Measurements from ENCODE around the gene MLLT10. TPM values are rescaled to one million over a fixed set of nuclear protein-coding genes. Genes with fewer than 3 reads are reported as not detected.

MLLT10 gene
- total and polyA plus RNA-seq, 5 experiments from 2014 or later = 3.5 to 64.7 (median 4.6) TPM

- ATAC-seq = no peak
- Mint-ChIP-seq H3K36me3 (peaks cover 0 to 4% (median 0%) of the 10 kb centered on the region in 3 donors), H3K4me1 (peaks cover 0 to 9% (median 6%) of the 10 kb centered on the region in 4 donors), H3K27ac (peak overlapping the region in 1 of 10 donors; percentile 71), H3K27me3 (peaks cover 29 to 86% (median 60%) of the 10 kb centered on the region in 5 donors), H3K9me3 (peaks cover 0 to 4% (median 0%) of the 10 kb centered on the region in 9 donors), H3K4me3 (no peak overlapping the region)
- POLR2A ChIA-PET = no interaction called here
- DNase-seq = no peak
These were observed 30.5 kb upstream of the MLLT10 start for GRCh38 chr10:21503542-21503941.

DNA sequence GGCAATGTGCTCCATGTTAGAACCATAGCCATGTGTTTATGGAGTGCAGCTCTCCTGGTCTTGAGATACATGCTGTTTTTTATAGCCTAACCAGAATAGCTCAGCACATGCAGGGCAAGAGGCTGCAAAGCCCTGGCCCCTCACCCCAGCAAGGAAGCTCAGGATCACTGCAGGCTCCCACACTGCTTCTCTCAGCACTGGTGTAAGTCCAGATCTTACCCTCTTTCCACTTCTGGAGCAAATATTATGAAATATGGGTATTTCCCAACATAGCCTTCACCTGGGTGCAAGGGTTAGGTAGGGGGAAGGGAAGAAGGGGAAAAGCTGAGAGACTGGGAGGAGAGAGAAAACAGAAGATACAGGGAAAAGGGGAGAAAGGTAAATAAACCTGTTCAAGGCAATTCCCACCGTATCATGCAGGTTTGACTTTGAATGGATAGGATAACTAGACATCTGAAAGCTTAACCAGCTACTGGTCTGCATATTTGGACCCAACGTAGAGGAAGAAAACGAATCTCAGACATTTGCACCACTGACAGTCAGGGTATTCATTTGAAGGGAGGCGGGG, 28.2 kb upstream of the MLLT10 start:
- H3K9me3 Mint-ChIP-seq = no peaks in the 10 kb centered on the region
- POLR2A ChIA-PET = no interaction called here
- H3K27me3 Mint-ChIP-seq = peaks cover 21 to 73% (median 53%) of the 10 kb centered on the region in 5 donors
- ATAC-seq (no peak), DNase-seq (no peak)
- no peaks in the 10 kb centered on the region for H3K36me3 Mint-ChIP-seq
- no peaks in the 10 kb centered on the region for H3K4me1 Mint-ChIP-seq
- peak overlapping the region in 1 of 10 donors; percentile 11 for H3K27ac Mint-ChIP-seq
- H3K4me3 Mint-ChIP-seq = no peak overlapping the region

DNA sequence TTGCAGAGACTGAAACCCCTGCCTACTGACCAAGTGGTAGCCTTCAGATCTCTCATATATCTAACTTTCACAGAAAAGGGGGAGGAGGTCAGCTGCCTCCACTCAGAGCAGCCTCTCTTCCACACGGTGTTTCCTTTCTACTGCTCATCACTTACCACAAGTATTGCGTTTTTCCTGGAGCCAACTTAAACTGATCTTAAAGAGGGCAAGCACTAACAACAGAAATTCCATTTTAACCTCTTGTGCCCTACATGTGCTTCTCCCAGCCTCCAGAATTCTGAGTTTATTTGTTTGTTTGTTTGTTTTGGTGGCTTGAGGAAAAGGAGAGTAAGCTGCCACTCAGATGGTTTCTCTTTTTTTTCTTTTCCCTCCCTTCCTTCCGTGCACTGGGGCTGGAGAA, 27.7 kb upstream of the MLLT10 start:
- Mint-ChIP-seq H3K4me1 (no peaks in the 10 kb centered on the region), H3K9me3 (no peaks in the 10 kb centered on the region), H3K27ac (no peak overlapping the region), H3K27me3 (peaks cover 21 to 73% (median 51%) of the 10 kb centered on the region in 5 donors), H3K4me3 (no peak overlapping the region), H3K36me3 (no peaks in the 10 kb centered on the region)
- POLR2A ChIA-PET = no interaction called here
- ATAC-seq = no peak
- no peak for DNase-seq

- Mint-ChIP-seq H3K27me3 (peaks cover 24 to 73% (median 52%) of the 10 kb centered on the region in 5 donors), H3K4me3 (no peak overlapping the region), H3K9me3 (no peaks in the 10 kb centered on the region), H3K36me3 (no peaks in the 10 kb centered on the region), H3K27ac (no peak overlapping the region), H3K4me1 (no peaks in the 10 kb centered on the region)
- DNase-seq = no peak
- no peak for ATAC-seq
- POLR2A ChIA-PET = interaction anchor here (0.6 to 1.2 kb wide), 2 partner anchors 11 to 1848 kb away, joined by 4 read pairs; no protein-coding TSS in a partner anchor
These were observed 26.9 kb upstream of the MLLT10 start for GRCh38 chr10:21507150-21507549.

DNA sequence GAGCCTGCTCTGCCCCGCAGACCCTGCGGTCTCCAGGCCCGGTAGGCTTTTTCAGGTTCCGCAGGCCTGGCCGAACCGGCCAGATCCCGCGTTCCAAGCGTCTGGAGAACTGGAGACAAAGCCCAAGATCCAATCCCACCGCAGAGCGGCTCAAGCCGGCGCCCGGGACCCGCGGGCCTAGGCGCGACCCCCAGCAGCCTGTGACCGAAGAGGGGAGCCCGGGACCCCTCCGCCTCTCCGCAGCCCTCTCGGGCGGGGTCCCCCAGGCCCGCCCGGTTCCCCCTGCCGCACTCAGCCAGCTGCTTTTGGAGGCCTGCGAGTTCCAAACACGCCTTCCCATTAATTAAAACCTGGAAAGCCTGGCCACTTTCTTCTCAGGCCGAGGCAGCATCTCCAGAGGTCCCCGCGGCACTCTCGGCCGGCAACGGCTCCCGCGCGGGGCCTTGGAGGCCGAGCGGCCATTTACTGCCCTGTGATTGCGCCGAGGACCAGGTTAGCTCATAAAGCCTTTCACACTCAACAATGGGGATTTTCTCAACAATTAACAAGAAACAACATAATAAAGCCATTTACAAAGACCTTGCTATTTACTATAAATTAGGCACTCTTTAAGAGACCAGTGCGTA, 25.2 kb upstream of the MLLT10 start:
- no peak for ATAC-seq
- Mint-ChIP-seq H3K27ac (no peak overlapping the region), H3K9me3 (no peaks in the 10 kb centered on the region), H3K36me3 (no peaks in the 10 kb centered on the region), H3K4me3 (no peak overlapping the region), H3K27me3 (peaks cover 29 to 72% (median 58%) of the 10 kb centered on the region in 5 donors), H3K4me1 (no peaks in the 10 kb centered on the region)
- no peak for DNase-seq
- POLR2A ChIA-PET = interaction anchor here (1.4 kb wide), 1 partner anchor 9 kb away, joined by 3 read pairs; no protein-coding TSS in a partner anchor

GRCh38 chr10:21509341-21510240, 24.4 kb upstream of the MLLT10 start:
- DNase-seq = no peak
- ATAC-seq = no peak
- Mint-ChIP-seq H3K27ac (peak overlapping the region in 1 of 10 donors; percentile 84), H3K4me1 (no peaks in the 10 kb centered on the region), H3K27me3 (peaks cover 29 to 72% (median 61%) of the 10 kb centered on the region in 5 donors), H3K4me3 (no peak overlapping the region), H3K36me3 (no peaks in the 10 kb centered on the region), H3K9me3 (no peaks in the 10 kb centered on the region)
- POLR2A ChIA-PET = no interaction called here

- H3K36me3 Mint-ChIP-seq = no peaks in the 10 kb centered on the region
- POLR2A ChIA-PET = no interaction called here
- ATAC-seq = peak in 1 of 2 donors; percentile 20
These were observed 23.6 kb upstream of the MLLT10 start for GRCh38 chr10:21510241-21511094.

DNA sequence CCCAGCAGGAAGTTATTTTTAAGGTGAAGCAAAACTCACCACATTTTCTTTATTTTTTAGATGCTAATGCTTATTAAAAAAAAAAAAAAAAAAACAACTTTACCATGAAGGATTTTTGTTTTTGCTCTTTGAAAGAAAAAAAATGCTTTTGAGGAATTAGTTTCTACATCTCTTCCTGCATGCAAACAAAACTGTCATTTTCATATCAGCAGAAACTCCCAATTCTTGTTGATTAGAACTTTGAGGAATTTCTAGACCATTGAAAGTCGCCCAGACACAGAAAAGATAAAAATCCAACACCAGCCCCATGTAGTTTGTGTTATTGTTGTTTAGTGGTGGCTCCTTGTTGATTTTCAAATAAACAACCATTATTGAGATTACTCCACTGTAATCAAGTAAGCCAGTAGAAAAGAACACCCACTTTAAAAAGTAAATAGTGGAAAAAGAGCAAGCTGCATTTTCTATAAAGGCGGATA, 22.9 kb upstream of the MLLT10 start:
- POLR2A ChIA-PET = no interaction called here
- ATAC-seq (no peak), DNase-seq (no peak)
- Mint-ChIP-seq H3K4me3 (no peak overlapping the region), H3K36me3 (no peaks in the 10 kb centered on the region), H3K27me3 (peaks cover 42 to 81% (median 67%) of the 10 kb centered on the region in 5 donors), H3K4me1 (peaks cover 4 to 6% (median 4%) of the 10 kb centered on the region in 4 donors), H3K27ac (no peak overlapping the region), H3K9me3 (no peaks in the 10 kb centered on the region)

More at GRCh38 chr10:21510241-21511094, 23.6 kb upstream of the MLLT10 start:
- H3K27ac Mint-ChIP-seq = no peak overlapping the region
- H3K27me3 Mint-ChIP-seq = peaks cover 35 to 80% (median 64%) of the 10 kb centered on the region in 5 donors
- DNase-seq = no peak
- H3K4me1 Mint-ChIP-seq = no peaks in the 10 kb centered on the region
- no peaks in the 10 kb centered on the region for H3K9me3 Mint-ChIP-seq
- peak overlapping the region in 1 of 10 donors; percentile 19 for H3K4me3 Mint-ChIP-seq

DNA sequence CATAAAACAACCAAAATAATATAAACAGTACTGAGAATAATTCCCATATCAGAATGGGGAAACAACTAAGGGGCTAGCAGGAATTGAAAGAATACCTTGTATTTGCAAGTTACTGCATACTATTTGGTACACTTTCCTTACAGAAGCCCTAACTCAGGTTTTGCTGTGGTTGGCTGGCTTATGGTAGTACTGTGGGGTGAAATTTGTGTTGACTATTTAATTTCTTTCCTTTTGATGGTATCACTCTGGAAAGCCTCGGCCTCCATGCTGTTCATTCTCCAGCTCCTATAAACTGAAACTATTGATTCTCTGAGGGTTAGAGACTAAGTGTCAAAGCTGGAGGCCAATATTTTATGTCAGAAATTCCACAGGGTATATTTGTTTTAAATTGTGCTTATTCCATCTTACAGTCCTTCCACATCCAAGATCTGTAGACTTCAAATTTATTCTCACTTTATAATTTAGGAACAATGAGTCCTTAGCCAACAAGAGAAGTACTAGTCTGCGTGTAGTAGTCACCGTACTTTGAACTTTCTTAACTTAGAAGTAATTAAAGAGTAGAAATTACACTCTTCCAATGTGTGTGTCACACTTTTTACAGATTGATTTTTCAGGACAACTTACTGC, 22.0 kb upstream of the MLLT10 start:
- H3K4me1 Mint-ChIP-seq = peaks cover 4 to 7% (median 6%) of the 10 kb centered on the region in 4 donors
- DNase-seq (no peak), ATAC-seq (no peak)
- H3K27me3 Mint-ChIP-seq = peaks cover 39 to 73% (median 58%) of the 10 kb centered on the region in 5 donors
- H3K4me3 Mint-ChIP-seq = no peak overlapping the region
- POLR2A ChIA-PET = no interaction called here
- peak overlapping the region in 1 of 10 donors; percentile 54 for H3K27ac Mint-ChIP-seq
- no peaks in the 10 kb centered on the region for H3K36me3 Mint-ChIP-seq
- H3K9me3 Mint-ChIP-seq = no peaks in the 10 kb centered on the region

- Mint-ChIP-seq H3K27me3 (peaks cover 39 to 72% (median 57%) of the 10 kb centered on the region in 5 donors), H3K36me3 (no peaks in the 10 kb centered on the region), H3K4me3 (no peak overlapping the region), H3K4me1 (peaks cover 7 to 11% (median 11%) of the 10 kb centered on the region in 4 donors), H3K27ac (peak overlapping the region in 1 of 10 donors; percentile 54), H3K9me3 (no peaks in the 10 kb centered on the region)
- POLR2A ChIA-PET = no interaction called here
- DNase-seq = no peak
- ATAC-seq = no peak
These were observed 21.2 kb upstream of the MLLT10 start for GRCh38 chr10:21512573-21513404.

GRCh38 chr10:21513405-21513788, 20.6 kb upstream of the MLLT10 start:
- POLR2A ChIA-PET = no interaction called here
- ATAC-seq = no peak
- Mint-ChIP-seq H3K4me3 (no peak overlapping the region), H3K9me3 (no peaks in the 10 kb centered on the region), H3K36me3 (no peaks in the 10 kb centered on the region), H3K27ac (no peak overlapping the region), H3K4me1 (peaks cover 12 to 18% (median 17%) of the 10 kb centered on the region in 4 donors), H3K27me3 (peaks cover 45 to 72% (median 63%) of the 10 kb centered on the region in 5 donors)
- no peak for DNase-seq
